Thyroid gland (tissue), 4 donors: Measurements from ENCODE around the gene UFD1.

Experiments
- CTCF ChIP-seq, 6 experiments: fragments of 200-600 bp in 3 of 6; fragments of 450-650 bp in 3 of 6; sonication (generic) in 3 of 6; IDR thresholded peaks; one replicate each; pipeline ENCODE4 v1.5.1; 2016 to 2019; ENCODE audit warnings: antibody characterized with exemption in 6 of 6, mild to moderate bottlenecking in 2 of 6, inconsistent platforms in 1 of 6, moderate library complexity in 1 of 6
- POLR2A ChIP-seq, 2 donors: fragments of 450-650 bp; IDR thresholded peaks; one replicate each; pipeline ENCODE4 v1.6.1; 2017; ENCODE audit warnings: antibody characterized with exemption in 2 of 2, mild to moderate bottlenecking in 2 of 2, moderate library complexity in 1 of 2

GRCh38 chr22:19467912-19468311, 11.1 kb downstream of the UFD1 start:
- TF ChIP-seq POLR2A (IDR thresholded peaks at IDR 0.05), result no peak
- TF ChIP-seq CTCF (IDR thresholded peaks at IDR 0.05), result no peak
